Ovary (tissue), 9 donors: ENCODE data around the gene CCDC106. TPM values are rescaled to one million over a fixed set of nuclear protein-coding genes. Genes with fewer than 3 reads are reported as not detected.
A peak's percentile ranks its signal among the peaks of the same experiment; 100 is the strongest.

Source experiments
- DNase-seq, 5 donors: peaks; one replicate each; pipeline ENCODE4 v3.0.0-alpha.2; 2019 to 2020
- H3K27ac ChIP-seq, 2 donors: fragments of 200-600 bp; one replicate each; pipeline versions ENCODE4 v1.5.1 to v1.8.0; 2019 to 2022
- H3K27me3 ChIP-seq: fragments of 200-600 bp; one replicate; pipeline ENCODE4 v1.8.0; 2022
- H3K36me3 ChIP-seq: fragments of 200-600 bp; sonication (generic); one replicate; pipeline ENCODE4 v1.5.1; 2019
- H3K4me1 ChIP-seq: one replicate; pipeline ENCODE4 v1.8.1; 2013; ENCODE audit warnings: mild to moderate bottlenecking, moderate library complexity; ENCODE audit not compliant: insufficient read depth
- H3K4me3 ChIP-seq: fragments of 200-600 bp; sonication (generic); one replicate; pipeline ENCODE4 v1.5.1; 2017
- H3K9me3 ChIP-seq, 2 donors: fragments of 200-600 bp in 1 of 2; sonication (generic) in 1 of 2; one replicate each; pipeline versions ENCODE4 v1.5.1 to v1.8.1; 2013 to 2019; ENCODE audit warnings: mild to moderate bottlenecking in 1 of 2, moderate library complexity in 1 of 2
- EP300 ChIP-seq: sonication (generic); formaldehyde crosslinking; IDR thresholded peaks from one replicate; pipeline ENCODE4 v1.6.1; 2017; ENCODE audit warnings: antibody characterized with exemption
- POLR2A ChIP-seq: fragments of 450-650 bp; IDR thresholded peaks from one replicate; pipeline ENCODE4 v1.6.1; 2017; ENCODE audit warnings: antibody characterized with exemption, mild to moderate bottlenecking, moderate library complexity
- WGBS, 3 donors: extraction: QIAGEN DNeasy Blood & Tissue Kit in 1 of 3; methylation state at CpG; one replicate each; pipeline versions ENCODE4 v1.1.5 to v1.1.7; 2013 to 2017; 5-methylcytosine and 5-hydroxymethylcytosine counted together
- intact Hi-C, 4 donors: fragments of 100-400 bp; cut with DNase I; formaldehyde crosslinking; loops; one replicate each; pipeline versions ENCODE4 v1.11.0 to v1.15.1; 2022 to 2023
- polyA plus RNA-seq, 2 donors: library from polyadenylated mRNA; stranded (reverse); fragments of 200-250 nt in 1 of 2; fragments of 350-450 nt in 1 of 2; fragmentation: Illumina TruSeq in 1 of 2; extraction: RNeasy Lipid Tissue Mini Kit (QIAGEN cat#74804) in 1 of 2; gene quantifications; one replicate each; pipeline ENCODE4 v1.2.3, GENCODE V29; 2013 to 2014
- total RNA-seq, 7 donors: library from RNA; depleted of rRNA in 2 of 7; stranded (reverse); fragments of >200 nt in 2 of 7; fragmentation: NEBNext Ultra II Directional in 3 of 7; extraction: Animal tissue kit (Norgen Biotek cat#: 25700) in 3 of 7; gene quantifications; one replicate each; pipeline versions ENCODE4 v1.1.0 to v1.2.4, GENCODE V29; 2016 to 2023
- TF ChIP-seq, protein P1 (sequence below), 3 donors: fragments of 450-650 bp in 2 of 3; fragments of 200-600 bp in 1 of 3; IDR thresholded peaks; one replicate each; pipeline versions ENCODE4 v1.5.1 to v1.8.0; 2016 to 2022; ENCODE audit warnings: antibody characterized with exemption in 3 of 3, mild to moderate bottlenecking in 1 of 3
- donor health status: DM: no; HTN: no; CAD: no; lungs with moderate emphysema.
- donor health status: DM: no; HTN: no; CAD: no.
- donor health status: Bipolar disorder and iron deficiency.
- donor health status: DM: yes; HTN: yes; CAD: no.
- donor health status: DM: no; HTN: no; CAD: no.
- donor health status: DM: yes; HTN: yes; CAD: no.

The CCDC106 gene
- total and polyA plus RNA-seq, 9 donors: 3.1 to 20.2 (median 14.5) TPM

GRCh38 chr19:55655648-55656040, 7.6 kb downstream of the CCDC106 start:
- no peak for DNase-seq
- intact Hi-C loops: no loop called here
- WGBS, 3 donors: 0 to 1% (median 1%) methylated on average over 19 of the region's 19 CpGs
- Histone ChIP-seq H3K4me1 (peaks cover 19% of the 10 kb centered on the region), H3K27me3 (no peaks in the 10 kb centered on the region), H3K36me3 (no peaks in the 10 kb centered on the region), H3K9me3 (no peaks in the 10 kb centered on the region), H3K27ac (peak overlapping the region; percentile 91 to 99), H3K4me3 (peak overlapping the region; percentile 98)
- TF ChIP-seq, protein P1, sequence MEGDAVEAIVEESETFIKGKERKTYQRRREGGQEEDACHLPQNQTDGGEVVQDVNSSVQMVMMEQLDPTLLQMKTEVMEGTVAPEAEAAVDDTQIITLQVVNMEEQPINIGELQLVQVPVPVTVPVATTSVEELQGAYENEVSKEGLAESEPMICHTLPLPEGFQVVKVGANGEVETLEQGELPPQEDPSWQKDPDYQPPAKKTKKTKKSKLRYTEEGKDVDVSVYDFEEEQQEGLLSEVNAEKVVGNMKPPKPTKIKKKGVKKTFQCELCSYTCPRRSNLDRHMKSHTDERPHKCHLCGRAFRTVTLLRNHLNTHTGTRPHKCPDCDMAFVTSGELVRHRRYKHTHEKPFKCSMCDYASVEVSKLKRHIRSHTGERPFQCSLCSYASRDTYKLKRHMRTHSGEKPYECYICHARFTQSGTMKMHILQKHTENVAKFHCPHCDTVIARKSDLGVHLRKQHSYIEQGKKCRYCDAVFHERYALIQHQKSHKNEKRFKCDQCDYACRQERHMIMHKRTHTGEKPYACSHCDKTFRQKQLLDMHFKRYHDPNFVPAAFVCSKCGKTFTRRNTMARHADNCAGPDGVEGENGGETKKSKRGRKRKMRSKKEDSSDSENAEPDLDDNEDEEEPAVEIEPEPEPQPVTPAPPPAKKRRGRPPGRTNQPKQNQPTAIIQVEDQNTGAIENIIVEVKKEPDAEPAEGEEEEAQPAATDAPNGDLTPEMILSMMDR (IDR thresholded peaks at IDR 0.05): no peak
- TF ChIP-seq EP300: no peak
- no peak for TF ChIP-seq POLR2A

DNA sequence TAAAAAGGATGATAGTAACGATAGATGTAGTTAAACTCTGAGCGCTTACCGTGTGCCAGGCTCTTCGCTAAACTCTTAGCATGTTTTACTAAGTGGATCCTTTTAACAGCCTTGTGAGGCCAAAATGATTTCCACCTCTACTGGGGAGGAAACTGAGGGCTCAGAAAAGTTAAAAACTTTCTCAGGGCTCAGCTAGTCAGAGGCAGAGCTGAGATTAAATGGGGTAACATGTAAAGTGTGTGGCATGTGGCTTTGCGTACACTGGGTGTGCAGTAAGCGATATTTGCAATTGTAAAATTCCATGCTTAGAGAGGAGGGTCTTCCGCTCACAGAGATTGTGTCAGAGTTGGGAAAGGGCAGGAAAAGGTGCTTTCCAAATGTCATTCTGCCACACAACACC, 8.5 kb downstream of the CCDC106 start:
- no peaks in the 10 kb centered on the region for H3K9me3 ChIP-seq
- peak overlapping the region; percentile 98 for H3K4me3 ChIP-seq
- TF ChIP-seq POLR2A (no peak), EP300 (no peak)
- TF ChIP-seq, protein P1 (IDR thresholded peaks at IDR 0.05): no peak
- no peaks in the 10 kb centered on the region for H3K36me3 ChIP-seq
- DNase-seq: no peak
- H3K27me3 ChIP-seq: no peaks in the 10 kb centered on the region
- WGBS, 3 donors: 35 to 45% (median 44%) methylated on average over 7 of the region's 7 CpGs
- no peak overlapping the region for H3K27ac ChIP-seq
- intact Hi-C loops: no loop called here
- H3K4me1 ChIP-seq: peaks cover 19% of the 10 kb centered on the region

DNA sequence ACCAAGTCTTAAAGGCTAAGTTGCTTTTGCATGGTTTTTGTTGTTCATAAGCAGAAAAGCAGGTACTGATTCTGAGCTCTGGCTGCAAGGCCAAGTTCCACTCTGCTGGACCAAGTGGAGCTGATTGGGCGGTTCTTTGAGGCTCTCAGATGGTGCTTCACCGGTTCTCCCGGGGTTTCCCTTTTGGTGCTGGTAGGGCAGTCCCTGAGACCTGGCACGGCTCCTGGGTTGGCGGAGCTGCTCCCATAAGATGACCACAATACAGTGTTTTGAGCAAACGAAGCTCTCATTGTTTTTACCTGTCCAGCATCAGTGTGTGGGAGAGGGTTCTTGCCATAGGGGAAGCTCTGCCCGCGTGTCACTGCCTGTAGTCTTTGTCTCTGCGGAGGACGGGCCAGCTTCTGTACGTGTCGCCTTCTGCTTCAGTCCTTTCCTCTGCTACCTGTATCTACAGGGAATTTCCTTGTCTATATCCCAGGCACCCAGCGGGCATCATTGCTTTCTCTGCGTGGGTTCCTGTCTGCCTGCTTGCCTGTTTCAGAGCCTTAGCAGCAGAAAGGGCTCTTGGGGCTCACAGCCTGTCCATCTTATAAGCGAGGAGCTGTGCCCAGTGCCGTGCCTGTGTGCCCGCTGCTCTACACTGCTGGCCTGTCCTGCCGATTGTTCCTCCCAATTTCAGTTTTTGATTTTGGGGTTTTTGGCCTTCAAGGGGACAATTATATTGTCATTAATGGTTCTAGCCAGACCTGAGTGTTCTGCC, 9.2 kb downstream of the CCDC106 start:
- peak in 1 of 5 donors; percentile 48 for DNase-seq
- intact Hi-C loops: no loop called here
- no peak overlapping the region for H3K27ac ChIP-seq
- H3K4me3 ChIP-seq: peak overlapping the region; percentile 98
- H3K27me3 ChIP-seq: no peaks in the 10 kb centered on the region
- TF ChIP-seq POLR2A (no peak), EP300 (no peak)
- TF ChIP-seq, protein P1 (IDR thresholded peaks at IDR 0.05): no peak
- H3K9me3 ChIP-seq: no peaks in the 10 kb centered on the region
- 19 to 41% (median 23%) methylated on average over 18 of the region's 18 CpGs for WGBS, 3 donors
- peaks cover 19% of the 10 kb centered on the region for H3K4me1 ChIP-seq
- H3K36me3 ChIP-seq: no peaks in the 10 kb centered on the region

- no peak for TF ChIP-seq EP300
- Histone ChIP-seq H3K4me1 (peaks cover 18% of the 10 kb centered on the region), H3K27ac (no peak overlapping the region), H3K27me3 (no peaks in the 10 kb centered on the region), H3K36me3 (no peaks in the 10 kb centered on the region), H3K9me3 (no peaks in the 10 kb centered on the region), H3K4me3 (no peak overlapping the region)
- intact Hi-C loops: no loop called here
- DNase-seq: peak in 1 of 5 donors; percentile 27
- 78 to 90% (median 81%) methylated on average over 37 of the region's 37 CpGs for WGBS, 3 donors
These were observed 10.9 kb downstream of the CCDC106 start for GRCh38 chr19:55658846-55659459.

- Histone ChIP-seq H3K4me1 (peaks cover 18% of the 10 kb centered on the region), H3K27me3 (no peaks in the 10 kb centered on the region), H3K9me3 (no peaks in the 10 kb centered on the region), H3K36me3 (no peaks in the 10 kb centered on the region), H3K27ac (no peak overlapping the region), H3K4me3 (no peak overlapping the region)
- TF ChIP-seq POLR2A (no peak), EP300 (no peak)
- TF ChIP-seq, protein P1 (IDR thresholded peaks at IDR 0.05): no peak
- WGBS, 3 donors: 60 to 73% (median 63%) methylated on average over 9 of the region's 9 CpGs
- intact Hi-C loops: no loop called here
- peak in 1 of 5 donors; percentile 20 for DNase-seq
These were observed 11.8 kb downstream of the CCDC106 start for GRCh38 chr19:55659822-55660221.
